Epithelial cell of esophagus (primary cell): Measurements from ENCODE around the gene LILRA2.
"Not testable (repeated sequence)": the region's sequence is repeated elsewhere in the genome, so short reads cannot be mapped to it uniquely, and the experiment has no call there.

Experiments used
- DNase-seq: peaks from one replicate; pipeline ENCODE4 v3.0.0; 2010; ENCODE audit warnings: low read depth
- H3K4me3 ChIP-seq: 2 replicates; pipeline ENCODE4 v1.5.1; 2011; ENCODE audit warnings: mild to moderate bottlenecking, low read length, control low read depth
- TF ChIP-seq, protein P1 (sequence below): IDR thresholded peaks from 2 replicates; pipeline ENCODE4 v1.5.1; 2011; ENCODE audit warnings: low read depth, mild to moderate bottlenecking, low read length, control low read depth, inconsistent platforms; ENCODE audit not compliant: insufficient read depth; ENCODE audit errors: missing control alignments

LILRA2 gene

DNA sequence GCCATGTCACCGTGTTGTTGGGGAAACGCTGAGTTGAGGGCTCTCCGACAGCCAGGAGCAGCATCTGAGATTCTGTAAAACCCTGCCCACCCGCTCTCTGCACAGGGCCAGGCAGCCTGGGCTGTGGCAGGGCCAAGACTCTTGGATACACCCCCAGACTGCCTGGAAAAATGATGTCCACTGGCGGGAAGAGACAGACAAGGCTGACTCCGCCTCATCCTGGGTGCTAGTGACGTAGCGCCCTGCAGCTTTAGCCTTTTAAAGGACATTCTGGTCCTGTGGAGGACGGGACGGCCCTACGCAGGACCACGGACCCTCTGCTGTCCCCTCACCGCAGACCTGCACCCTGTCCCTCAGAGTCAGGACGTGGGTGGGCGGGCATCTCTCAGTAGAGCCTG lies 20.7 kb upstream of the LILRA2 start:
- DNase-seq, result no peak
- H3K4me3 ChIP-seq, result no peak overlapping the region
- TF ChIP-seq, protein P1, sequence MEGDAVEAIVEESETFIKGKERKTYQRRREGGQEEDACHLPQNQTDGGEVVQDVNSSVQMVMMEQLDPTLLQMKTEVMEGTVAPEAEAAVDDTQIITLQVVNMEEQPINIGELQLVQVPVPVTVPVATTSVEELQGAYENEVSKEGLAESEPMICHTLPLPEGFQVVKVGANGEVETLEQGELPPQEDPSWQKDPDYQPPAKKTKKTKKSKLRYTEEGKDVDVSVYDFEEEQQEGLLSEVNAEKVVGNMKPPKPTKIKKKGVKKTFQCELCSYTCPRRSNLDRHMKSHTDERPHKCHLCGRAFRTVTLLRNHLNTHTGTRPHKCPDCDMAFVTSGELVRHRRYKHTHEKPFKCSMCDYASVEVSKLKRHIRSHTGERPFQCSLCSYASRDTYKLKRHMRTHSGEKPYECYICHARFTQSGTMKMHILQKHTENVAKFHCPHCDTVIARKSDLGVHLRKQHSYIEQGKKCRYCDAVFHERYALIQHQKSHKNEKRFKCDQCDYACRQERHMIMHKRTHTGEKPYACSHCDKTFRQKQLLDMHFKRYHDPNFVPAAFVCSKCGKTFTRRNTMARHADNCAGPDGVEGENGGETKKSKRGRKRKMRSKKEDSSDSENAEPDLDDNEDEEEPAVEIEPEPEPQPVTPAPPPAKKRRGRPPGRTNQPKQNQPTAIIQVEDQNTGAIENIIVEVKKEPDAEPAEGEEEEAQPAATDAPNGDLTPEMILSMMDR, result no peak

DNA sequence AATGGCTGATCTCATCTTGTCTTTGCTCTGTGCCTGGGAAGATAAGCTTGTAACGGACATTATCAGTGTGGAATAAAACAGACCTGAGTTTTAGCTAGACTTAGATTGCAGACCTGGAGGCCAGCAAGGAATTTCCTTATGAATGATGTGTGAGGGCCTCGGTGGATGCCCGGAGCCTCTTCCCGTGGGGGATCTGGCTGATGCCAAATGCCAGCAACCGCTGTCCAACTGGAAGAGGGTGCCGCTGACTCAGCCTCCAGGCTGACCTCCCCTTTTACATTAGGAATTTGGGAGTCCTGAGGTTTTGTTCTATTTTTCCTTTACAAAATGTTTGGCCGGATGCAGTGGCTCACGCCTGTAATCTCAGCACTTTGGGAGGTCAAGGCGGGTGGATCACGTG lies 19.6 kb upstream of the LILRA2 start:
- no peak for DNase-seq
- TF ChIP-seq, protein P1, result no peak

DNA sequence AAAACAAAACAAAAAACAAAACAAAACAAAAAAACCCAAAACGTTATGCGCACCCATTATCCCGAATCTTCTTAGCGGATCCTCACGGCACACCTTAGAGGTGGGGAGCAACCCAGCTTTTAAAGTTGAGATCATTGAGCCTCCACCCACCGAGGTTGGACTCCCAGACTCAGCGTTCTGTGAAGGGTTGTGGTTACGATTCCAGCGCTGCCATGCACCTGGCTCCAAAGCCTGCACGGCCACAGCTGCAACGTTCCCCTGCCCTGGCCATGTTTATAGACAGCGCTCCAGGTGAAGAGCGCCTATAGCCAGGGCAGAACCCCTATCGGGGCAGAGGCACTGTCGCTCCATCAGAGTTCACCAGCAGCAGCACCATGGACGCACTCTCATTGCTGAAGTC lies 18.7 kb upstream of the LILRA2 start:
- no peak overlapping the region for H3K4me3 ChIP-seq
- TF ChIP-seq, protein P1, result no peak
- DNase-seq, result no peak

More for the DNA sequence above, 19.6 kb upstream of the LILRA2 start:
- H3K4me3 ChIP-seq, result no peak overlapping the region

DNA sequence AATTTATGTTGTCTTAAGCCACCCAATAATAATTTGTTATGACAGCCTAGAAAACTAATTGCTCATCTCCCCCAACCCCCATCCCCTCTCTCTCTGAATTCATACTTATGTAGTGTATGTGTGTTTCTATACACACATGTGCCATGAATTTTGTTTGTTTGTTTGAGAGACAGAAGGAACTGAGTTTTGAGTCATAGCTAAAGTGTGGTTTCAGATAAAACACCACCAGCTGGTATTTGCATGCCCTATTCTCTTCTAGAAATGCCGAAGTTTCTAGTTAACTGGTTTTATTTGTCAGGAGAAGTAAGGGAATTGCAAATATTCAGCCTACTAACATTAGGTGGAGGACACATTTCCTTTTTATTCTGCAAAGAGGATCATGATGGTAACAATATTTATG lies 17.4 kb upstream of the LILRA2 start:
- H3K4me3 ChIP-seq, result no peak overlapping the region
- TF ChIP-seq, protein P1, result no peak
- no peak for DNase-seq

GRCh38 chr19:54558339-54558738 lies 15.3 kb upstream of the LILRA2 start:
- no peak for DNase-seq
- H3K4me3 ChIP-seq, result no peak overlapping the region
- TF ChIP-seq, protein P1, result no peak

- no peak for DNase-seq
These were observed 12.7 kb upstream of the LILRA2 start for GRCh38 chr19:54560881-54561385.

GRCh38 chr19:54561840-54562239 lies 11.8 kb upstream of the LILRA2 start:
- TF ChIP-seq, protein P1, result no peak
- no peak overlapping the region for H3K4me3 ChIP-seq
- no peak for DNase-seq

More at GRCh38 chr19:54560881-54561385, 12.7 kb upstream of the LILRA2 start:
- H3K4me3 ChIP-seq, result no peak overlapping the region
- TF ChIP-seq, protein P1, result no peak

GRCh38 chr19:54563206-54563605 lies 10.4 kb upstream of the LILRA2 start:
- not testable (repeated sequence) for DNase-seq, H3K4me3 ChIP-seq
